ENCODE results near the gene SYTL1.

The SYTL1 gene

GRCh38 chr1:27342391-27342777 lies 562 bp downstream of the SYTL1 start:
- no peaks in the 10 kb centered on the region for H3K27me3 ChIP-seq (replicated peaks; ENCODE audit: insufficient read depth, low read length)
- H3F3A ChIP-seq (ENCODE audit: insufficient read depth, low read length) = no peaks in the 10 kb centered on the region
- TF ChIP-seq EZH2phosphoT487 (IDR thresholded peaks at IDR 0.05; ENCODE audit: low read length) (no peak), EZH2 (optimal IDR thresholded peaks at IDR 0.05; ENCODE audit: low read depth, low read length) (no peak), CTCF (IDR thresholded peaks at IDR 0.05; ENCODE audit: low read length) (no peak)
- no peaks in the 10 kb centered on the region for H3K36me3 ChIP-seq (replicated peaks; ENCODE audit: insufficient read depth, low read length)
- H3K9me3 ChIP-seq (replicated peaks; ENCODE audit: insufficient read depth, low read length) = no peaks in the 10 kb centered on the region
- no peaks in the 10 kb centered on the region for H3K9me2 ChIP-seq (replicated peaks; ENCODE audit: insufficient read depth, low read length)
- peak overlapping the region; percentile 97 for H2AFZ ChIP-seq (ENCODE audit: low read length)
- peaks cover 13% of the 10 kb centered on the region for H3K4me1 ChIP-seq (ENCODE audit: low read length)
- H4K20me1 ChIP-seq (ENCODE audit: insufficient read depth, low read length) = no peaks in the 10 kb centered on the region
- H3K9ac ChIP-seq (ENCODE audit: low read length) = peak overlapping the region; percentile 58; the same call in 1 of the 2 replicates
- no peak overlapping the region for H3K27ac ChIP-seq (ENCODE audit: low read length)
- H3K4me3 ChIP-seq (ENCODE audit: low read length) = peak overlapping the region; percentile 82
- no peak for DNase-seq
- peak overlapping the region; percentile 99 for H3K4me2 ChIP-seq (ENCODE audit: low read depth, low read length)
- H3K79me2 ChIP-seq (ENCODE audit: low read length) = no peaks in the 10 kb centered on the region

GRCh38 chr1:27342778-27343638 lies 1.2 kb downstream of the SYTL1 start:
- Histone ChIP-seq H4K20me1 (ENCODE audit: insufficient read depth, low read length) (no peaks in the 10 kb centered on the region), H3K9ac (ENCODE audit: low read length) (no peak overlapping the region), H3K4me3 (ENCODE audit: low read length) (no peak overlapping the region), H3K79me2 (ENCODE audit: low read length) (no peaks in the 10 kb centered on the region), H3K27me3 (replicated peaks; ENCODE audit: insufficient read depth, low read length) (no peaks in the 10 kb centered on the region), H3F3A (ENCODE audit: insufficient read depth, low read length) (no peaks in the 10 kb centered on the region), H3K9me2 (replicated peaks; ENCODE audit: insufficient read depth, low read length) (no peaks in the 10 kb centered on the region), H3K4me2 (ENCODE audit: low read depth, low read length) (peak overlapping the region; percentile 99; the same call in 1 of the 2 replicates), H3K9me3 (replicated peaks; ENCODE audit: insufficient read depth, low read length) (no peaks in the 10 kb centered on the region), H3K4me1 (ENCODE audit: low read length) (peaks cover 13% of the 10 kb centered on the region), H2AFZ (ENCODE audit: low read length) (no peak overlapping the region; the same call in 1 of the 2 replicates), H3K36me3 (replicated peaks; ENCODE audit: insufficient read depth, low read length) (no peaks in the 10 kb centered on the region), H3K27ac (ENCODE audit: low read length) (no peak overlapping the region)
- TF ChIP-seq EZH2 (optimal IDR thresholded peaks at IDR 0.05; ENCODE audit: low read depth, low read length) (no peak), EZH2phosphoT487 (IDR thresholded peaks at IDR 0.05; ENCODE audit: low read length) (no peak), CTCF (IDR thresholded peaks at IDR 0.05; ENCODE audit: low read length) (no peak)
- DNase-seq = no peak

GRCh38 chr1:27343639-27344025 lies 1.8 kb downstream of the SYTL1 start:
- no peak overlapping the region for H3K9ac ChIP-seq (ENCODE audit: low read length)

More at GRCh38 chr1:27343639-27344025, 1.8 kb downstream of the SYTL1 start:
- Histone ChIP-seq H3K9me2 (replicated peaks; ENCODE audit: insufficient read depth, low read length) (no peaks in the 10 kb centered on the region), H3K4me1 (ENCODE audit: low read length) (peaks cover 13% of the 10 kb centered on the region), H4K20me1 (ENCODE audit: insufficient read depth, low read length) (no peaks in the 10 kb centered on the region), H3K4me3 (ENCODE audit: low read length) (no peak overlapping the region), H3K36me3 (replicated peaks; ENCODE audit: insufficient read depth, low read length) (no peaks in the 10 kb centered on the region), H2AFZ (ENCODE audit: low read length) (no peak overlapping the region), H3K9me3 (replicated peaks; ENCODE audit: insufficient read depth, low read length) (no peaks in the 10 kb centered on the region), H3K27me3 (replicated peaks; ENCODE audit: insufficient read depth, low read length) (no peaks in the 10 kb centered on the region), H3K4me2 (ENCODE audit: low read depth, low read length) (no peak overlapping the region), H3K79me2 (ENCODE audit: low read length) (no peaks in the 10 kb centered on the region), H3F3A (ENCODE audit: insufficient read depth, low read length) (no peaks in the 10 kb centered on the region), H3K27ac (ENCODE audit: low read length) (no peak overlapping the region)
- TF ChIP-seq CTCF (IDR thresholded peaks at IDR 0.05; ENCODE audit: low read length) (no peak), EZH2phosphoT487 (IDR thresholded peaks at IDR 0.05; ENCODE audit: low read length) (no peak), EZH2 (optimal IDR thresholded peaks at IDR 0.05; ENCODE audit: low read depth, low read length) (no peak)
- DNase-seq = no peak

Measured in MM.1S (cell line).